Right renal cortex interstitium (tissue), 3 donors: Measurements from ENCODE around the gene FTO. TPM values are rescaled to one million over a fixed set of nuclear protein-coding genes. Genes with fewer than 3 reads are reported as not detected.

Experiments used
- DNase-seq, 3 donors: peaks; one replicate each; pipeline ENCODE4 v3.0.0-alpha.2; 2013; ENCODE audit warnings: low read depth in 3 of 3, low spot score in 2 of 3
- polyA plus RNA-seq, 3 donors: library from polyadenylated mRNA; unstranded; fragments of 120-200 nt; gene quantifications; one replicate each; pipeline ENCODE4 v1.2.1, GENCODE V29; 2013; ENCODE audit not compliant: insufficient read length in 3 of 3

The FTO gene
- polyA plus RNA-seq, 3 donors, result 91.4 to 104 (median 92.7) TPM

DNA sequence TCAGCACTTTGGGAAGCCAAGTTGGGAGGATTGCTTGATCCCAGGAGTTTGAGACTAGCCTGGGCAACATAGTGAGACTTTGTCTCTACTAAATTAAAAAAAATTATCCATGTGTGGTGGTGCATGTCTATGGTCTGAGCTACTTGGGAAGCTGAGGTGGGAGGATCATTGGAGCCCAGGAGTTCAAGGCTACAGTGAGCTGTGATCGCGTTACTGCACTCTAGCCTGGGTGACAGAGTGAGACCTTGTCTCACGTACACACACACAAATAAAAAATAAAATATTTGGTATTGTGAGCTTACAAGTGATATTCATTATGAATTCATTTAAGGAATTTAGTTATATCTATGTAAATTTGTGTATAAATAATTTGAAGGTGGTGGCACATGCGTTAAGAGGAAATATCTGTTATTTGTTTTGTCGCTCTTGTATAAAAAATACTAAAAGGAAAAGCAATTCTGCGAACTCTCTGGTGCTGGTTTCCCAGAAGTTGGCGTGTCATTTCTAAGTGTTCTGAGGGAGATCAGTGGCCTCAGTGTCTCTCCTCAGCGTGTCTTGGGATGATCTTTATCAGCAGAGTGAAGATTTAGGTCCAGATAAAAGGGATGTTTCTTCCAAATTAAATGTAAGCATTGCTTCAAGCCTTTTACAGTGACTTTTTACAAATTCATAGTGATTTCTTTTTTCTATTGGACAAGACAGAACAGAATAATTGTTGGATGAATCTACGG lies 187.6 kb downstream of the FTO start:
- no peak for DNase-seq

DNA sequence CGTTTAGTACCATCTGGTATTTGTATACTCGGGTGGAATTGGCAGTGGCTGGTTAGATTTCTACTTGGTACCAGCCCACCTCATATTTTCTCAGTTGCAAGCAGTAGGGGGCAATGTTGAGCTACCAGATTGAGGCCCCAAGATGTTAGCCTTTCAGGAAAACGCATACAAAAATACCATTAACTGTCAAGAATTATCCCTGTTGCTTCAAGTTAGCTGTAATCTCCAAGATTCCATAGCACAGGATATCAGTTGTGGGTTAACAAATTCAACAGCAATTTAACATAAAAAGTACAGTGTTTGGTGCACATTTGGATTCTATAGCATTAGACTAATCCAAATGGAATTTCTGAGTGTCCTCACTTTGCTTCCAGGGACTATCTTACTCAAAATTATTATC lies 188.2 kb downstream of the FTO start:
- peak; percentile 41 to 54 (median 45) for DNase-seq

GRCh38 chr16:53893731-53894435 lies 189.9 kb downstream of the FTO start:
- no peak for DNase-seq

DNA sequence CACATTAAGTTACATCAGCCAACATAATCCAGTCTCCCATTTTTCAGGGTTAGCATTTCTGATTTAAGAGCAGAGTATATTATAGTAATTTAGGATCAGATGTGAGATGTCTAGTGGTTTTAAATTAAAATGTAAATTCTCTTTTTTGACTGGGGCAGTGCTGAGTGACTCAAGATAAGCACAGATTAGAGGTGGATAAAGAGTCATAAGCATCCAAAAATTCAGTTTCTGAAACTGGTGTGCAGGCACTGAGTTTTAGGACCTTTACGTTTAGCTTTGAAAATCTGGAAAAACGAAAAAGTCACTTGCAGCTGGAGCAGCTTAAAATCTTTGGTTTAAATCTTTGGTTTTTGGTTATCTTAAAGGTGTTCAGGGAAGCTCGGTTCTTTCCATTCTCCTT lies 190.7 kb downstream of the FTO start:
- DNase-seq, result no peak

DNA sequence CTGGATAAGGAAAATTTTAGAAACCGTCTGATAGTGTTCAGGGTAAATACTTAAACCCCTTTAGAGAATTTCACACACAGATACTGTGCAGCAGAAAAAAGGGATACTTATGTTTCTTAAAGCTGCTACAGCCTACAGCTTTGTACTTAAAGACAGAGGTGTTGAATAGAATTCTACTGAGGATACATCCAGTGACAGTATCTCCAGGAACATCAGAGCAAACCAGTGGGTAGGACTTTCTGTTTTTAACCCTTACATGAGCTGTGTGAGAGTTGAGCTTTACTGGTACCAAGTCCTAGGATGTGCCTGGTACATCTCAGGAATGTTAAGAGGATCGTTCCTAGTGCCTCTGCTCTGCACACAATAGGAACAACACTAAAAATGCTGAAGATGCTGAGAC lies 191.5 kb downstream of the FTO start:
- no peak for DNase-seq

GRCh38 chr16:53895851-53896250 lies 191.9 kb downstream of the FTO start:
- DNase-seq, result no peak

DNA sequence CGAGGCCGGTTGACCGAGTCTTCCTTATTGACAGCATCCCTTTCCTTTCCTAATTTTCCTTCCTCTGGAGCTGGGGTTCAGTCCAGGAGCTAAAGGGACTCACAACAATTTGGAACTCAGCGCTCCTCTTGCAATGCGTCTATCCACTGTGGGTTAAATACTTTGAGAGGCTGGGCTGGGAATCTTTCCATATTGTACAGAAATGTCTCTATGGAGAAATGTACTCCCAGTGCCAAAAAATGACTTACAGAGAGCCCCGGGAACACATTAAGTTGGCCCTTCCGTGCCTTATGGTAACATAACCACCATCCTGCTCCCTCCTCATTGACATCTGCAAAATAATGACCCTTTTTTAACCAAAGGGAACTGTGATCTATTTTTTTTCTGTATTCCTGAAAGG lies 192.8 kb downstream of the FTO start:
- no peak for DNase-seq

- no peak for DNase-seq
Observed at GRCh38 chr16:53898993-53899392, 195.0 kb downstream of the FTO start.

DNA sequence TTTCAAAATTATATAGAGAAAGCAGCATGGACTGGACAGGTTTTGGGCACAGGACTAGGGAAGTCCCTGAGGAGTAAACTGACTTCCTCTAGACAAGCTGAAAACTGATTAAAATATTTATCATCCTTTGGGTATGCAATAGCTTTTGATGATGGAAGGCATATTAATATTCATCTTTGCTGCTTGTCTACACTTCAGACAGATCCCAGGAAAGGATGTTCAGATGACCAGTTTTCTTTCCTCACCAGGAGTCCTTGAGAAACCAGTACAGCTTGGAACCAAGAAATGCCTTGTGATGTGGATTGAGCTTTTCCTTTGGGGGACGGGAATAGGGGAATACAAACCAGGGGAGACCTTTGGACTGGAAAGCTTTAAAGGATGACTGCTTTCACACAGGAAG lies 195.5 kb downstream of the FTO start:
- DNase-seq, result no peak

DNA sequence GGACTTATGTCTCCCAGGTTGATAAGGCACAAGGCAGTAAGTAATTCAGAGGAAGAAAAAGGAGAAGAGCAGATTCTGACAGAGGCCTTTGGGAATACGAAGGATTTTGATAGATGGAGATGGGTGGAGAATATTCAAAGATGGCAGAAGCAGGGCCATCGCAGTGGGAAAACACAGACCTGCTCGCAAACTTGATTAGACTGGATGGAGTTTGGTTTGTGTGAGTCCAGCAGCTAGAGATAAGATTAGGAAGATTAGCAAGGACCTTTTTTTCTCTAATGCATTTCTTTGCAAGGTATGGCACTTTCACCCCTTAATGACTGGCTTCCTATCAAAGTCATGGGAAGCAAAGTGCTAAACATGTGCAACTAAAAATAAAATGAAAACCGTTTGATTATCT lies 196.7 kb downstream of the FTO start:
- DNase-seq, result no peak

GRCh38 chr16:53901408-53901807 lies 197.5 kb downstream of the FTO start:
- no peak for DNase-seq

DNA sequence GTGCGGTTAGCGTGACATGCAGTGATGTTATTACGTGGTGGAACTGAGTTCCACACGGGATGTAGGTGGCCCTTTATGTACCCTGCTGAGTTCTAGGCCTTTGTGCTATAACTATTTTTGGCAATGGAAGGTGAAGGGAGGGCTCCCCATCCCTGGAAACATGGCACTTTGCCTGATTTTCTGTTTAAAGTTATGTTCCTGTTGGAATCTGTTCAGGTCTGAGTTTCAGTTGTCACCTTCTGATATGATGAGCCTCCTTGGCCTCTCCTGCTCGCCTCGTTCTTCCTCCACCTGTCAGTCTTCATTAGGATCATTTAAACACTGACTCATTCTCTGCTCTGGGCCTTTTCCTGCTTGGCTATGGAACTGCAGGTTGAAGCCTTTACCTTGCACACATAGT lies 200.6 kb downstream of the FTO start:
- no peak for DNase-seq

GRCh38 chr16:53905028-53905427 lies 201.1 kb downstream of the FTO start:
- DNase-seq, result no peak

GRCh38 chr16:53908731-53909130 lies 204.8 kb downstream of the FTO start:
- DNase-seq, result no peak

DNA sequence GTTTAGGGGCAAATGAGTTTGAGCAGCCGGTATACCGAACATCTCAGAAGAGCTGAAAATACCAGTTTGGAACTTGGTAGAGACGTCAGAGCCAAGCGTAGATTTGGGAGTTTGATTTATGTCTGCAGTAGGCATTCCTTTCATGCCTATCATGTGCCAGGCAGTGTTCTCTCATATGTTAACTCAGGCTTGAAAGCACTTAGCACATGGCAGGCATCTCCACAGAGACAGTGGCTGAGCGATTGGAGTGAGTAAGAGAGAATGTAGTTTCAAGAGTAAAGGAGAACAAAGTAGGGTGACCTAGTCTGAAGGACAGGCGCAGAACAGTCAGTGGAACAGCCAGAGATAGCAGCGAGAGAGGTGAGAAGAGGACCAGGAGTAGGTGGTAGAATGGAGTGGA lies 207.0 kb downstream of the FTO start:
- DNase-seq, result no peak

DNA sequence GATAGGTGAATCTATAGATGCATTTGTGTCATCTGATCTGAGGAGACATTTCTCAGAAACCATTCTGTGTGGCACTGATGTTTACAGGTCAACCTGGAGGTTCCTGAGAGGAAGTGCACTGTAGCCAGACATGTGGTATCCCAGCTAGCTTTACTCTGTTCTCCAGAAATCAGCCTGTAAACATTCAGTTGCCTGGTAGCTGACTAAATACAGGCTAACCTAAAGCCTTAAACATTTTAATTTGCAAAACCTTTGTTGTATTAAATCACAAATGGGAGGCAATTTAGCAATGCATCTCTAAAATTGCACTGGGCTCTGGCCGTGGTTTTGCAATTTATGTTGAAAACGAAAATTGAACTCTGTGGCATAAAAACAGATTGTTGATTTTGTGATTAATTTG lies 207.6 kb downstream of the FTO start:
- no peak for DNase-seq

DNA sequence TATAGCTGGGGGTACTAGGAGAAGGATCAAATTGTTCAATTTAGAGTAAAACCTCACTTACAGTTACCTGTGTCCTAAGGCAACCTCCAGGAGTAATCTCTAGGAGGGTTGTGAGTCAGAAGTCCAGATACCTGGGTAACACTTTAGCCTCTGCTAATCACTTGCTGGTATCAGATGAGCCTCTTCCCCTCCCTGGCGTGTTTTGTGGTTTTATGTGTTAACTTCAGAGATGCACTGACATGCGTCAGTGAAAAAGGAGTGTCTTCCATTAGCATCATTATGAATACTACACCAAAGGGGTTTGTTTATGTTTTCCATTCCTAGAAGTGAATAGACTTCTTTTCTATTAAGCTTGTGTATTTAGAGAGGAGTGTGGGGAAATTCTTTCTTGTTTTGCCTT lies 208.2 kb downstream of the FTO start:
- DNase-seq, result no peak

- no peak for DNase-seq
Observed at GRCh38 chr16:53913099-53913870, 209.3 kb downstream of the FTO start.

GRCh38 chr16:53913920-53914319 lies 210.0 kb downstream of the FTO start:
- DNase-seq, result no peak

DNA sequence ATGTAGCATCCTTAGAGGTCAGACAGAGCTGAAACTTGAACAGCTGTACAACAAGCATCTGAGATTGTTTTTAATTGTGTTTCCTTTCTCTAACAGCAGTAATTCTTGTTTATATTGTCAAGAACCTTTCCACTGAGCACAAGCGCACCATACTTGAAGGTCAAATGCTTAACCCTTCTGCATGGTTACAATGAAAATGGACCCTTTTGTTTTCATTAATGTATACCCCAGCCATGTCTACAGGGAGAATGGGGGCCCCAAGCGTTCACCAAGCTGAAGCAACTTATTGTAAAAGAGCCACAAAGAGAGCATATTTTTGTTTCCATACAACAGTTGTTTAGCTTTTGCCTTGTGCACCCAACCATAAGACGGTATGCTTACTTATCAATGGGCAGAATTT lies 210.8 kb downstream of the FTO start:
- DNase-seq, result no peak

DNA sequence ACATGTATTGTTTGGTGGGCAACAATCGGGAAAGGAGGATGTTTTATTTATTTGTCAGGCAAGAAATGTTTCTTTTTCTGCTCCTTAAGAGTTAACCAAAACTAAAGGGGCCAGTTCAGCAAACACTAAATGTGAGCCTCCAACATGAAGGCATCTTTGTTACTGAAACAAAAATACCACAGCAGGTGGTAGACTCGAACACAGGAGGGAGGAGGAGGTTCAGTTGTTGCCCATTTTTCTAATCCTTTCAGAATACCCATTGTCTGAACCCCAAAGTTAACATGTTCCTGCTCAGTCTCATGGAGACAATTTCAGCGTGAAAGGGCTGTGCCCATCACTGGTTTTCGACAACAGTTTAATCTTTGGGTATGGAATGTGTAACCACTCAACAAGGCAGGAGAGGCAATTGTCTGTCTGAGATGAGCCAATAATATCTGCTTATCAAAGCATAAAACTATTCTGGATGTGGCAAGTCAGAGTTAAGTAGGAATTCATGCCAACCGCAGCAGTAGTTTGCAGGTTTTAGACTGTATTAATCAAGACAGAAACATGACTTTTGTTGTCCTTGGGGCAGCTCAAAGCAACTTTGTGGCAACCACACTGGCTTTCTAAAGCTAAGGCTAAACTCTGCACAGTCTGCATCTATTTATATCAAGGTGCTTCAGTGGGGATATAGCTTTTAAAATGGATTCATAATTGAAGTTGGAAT lies 211.7 kb downstream of the FTO start:
- no peak for DNase-seq
